GM12878 (cell line): ENCODE results near the gene PCNX1.

Experiments used
- CTCF ChIP-seq, 3 experiments: IDR thresholded peaks in 2 of 3; conservative IDR thresholded peaks in 1 of 3; 2 replicates each; pipeline ENCODE4 v1.5.1; 2011; ENCODE audit warnings: low read depth in 3 of 3, low read length in 3 of 3, mild to moderate bottlenecking in 3 of 3, control low read depth in 2 of 3, moderate library complexity in 2 of 3, inconsistent platforms in 1 of 3, mixed read lengths in 1 of 3; ENCODE audit not compliant: control insufficient read depth in 2 of 3, insufficient read depth in 1 of 3; ENCODE audit errors: extremely low read depth in 1 of 3
- POLR2AphosphoS5 ChIP-seq: IDR thresholded peaks from 2 replicates; pipeline ENCODE4 v1.6.1; 2011; ENCODE audit warnings: mild to moderate bottlenecking, low read length, inconsistent platforms
- RELB ChIP-seq: fragments of 450-650 bp; IDR thresholded peaks from 2 replicates; pipeline ENCODE4 v1.6.1; 2017; ENCODE audit warnings: low read depth, mild to moderate bottlenecking, moderate library complexity

GRCh38 chr14:70934084-70934483 lies 26.8 kb downstream of the PCNX1 start:
- TF ChIP-seq CTCF (IDR thresholded peaks at IDR 0.05 in 2 of 3, conservative IDR thresholded peaks at IDR 0.05 in 1 of 3; ENCODE audit: control insufficient read depth in 2 of 3, extremely low read depth in 1 of 3, insufficient read depth in 1 of 3, low read depth in 3 of 3, low read length in 3 of 3) (no peak), RELB (no peak), POLR2AphosphoS5 (no peak)
